ENCODE measurements around the gene TENM3. TPM values are rescaled to one million over a fixed set of nuclear protein-coding genes. Genes with fewer than 3 reads are reported as not detected.

The TENM3 gene
- total and polyA plus RNA-seq, 10 of the 15 experiments (the other 5 are each of a cell fraction or from before 2014, with no cell fraction given): 0.01 to 1.7 (median 0.08) TPM; not detected in 2

- ATAC-seq (no peak), FAIRE-seq (no peak), DNase-seq (ENCODE audit: low read depth, low spot score) (no peak)
- in situ Hi-C loops (cut with MboI): no loop called here
- RAD21 ChIA-PET (ENCODE audit: unreplicated experiment): no interaction called here
- no peak overlapping the region for H2AFZ ChIP-seq (ENCODE audit: control insufficient read depth, low read depth, low read length)
- H4K20me1 ChIP-seq (ENCODE audit: control insufficient read depth, insufficient read depth): no peaks in the 10 kb centered on the region
- no peak overlapping the region for H3K4me3 ChIP-seq
- no TSS peak for BruUV-seq (replicated peaks)
- WGBS (ENCODE audit: insufficient coverage, insufficient replicate concordance, low lambda C conversion rate, missing lambda C conversion rate): 2% methylated on average over 4 of the region's 4 CpGs
- no peaks in the 10 kb centered on the region for H3K9me3 ChIP-seq (replicated peaks; ENCODE audit: control insufficient read depth, insufficient read depth, low read length)
- no peaks in the 10 kb centered on the region for H3K36me3 ChIP-seq (ENCODE audit: control insufficient read depth in 2 of 2, insufficient read depth in 2 of 2, low read length in 1 of 2)
- SMC1A ChIA-PET (ENCODE audit: uncharacterized antibody, unreplicated experiment): no interaction called here
- no peak overlapping the region for H3K27ac ChIP-seq (ENCODE audit: control insufficient read depth, insufficient read depth)
- POLR2A ChIA-PET: no interaction called here
- H3K9ac ChIP-seq (ENCODE audit: control insufficient read depth, insufficient read depth, low read length): no peak overlapping the region
- intact Hi-C loops (cut with micrococcal nuclease; ENCODE audit: unreplicated experiment): no loop called here
- H3K4me2 ChIP-seq (ENCODE audit: control insufficient read depth, insufficient read depth): no peak overlapping the region
- TF ChIP-seq KAT2A (conservative IDR thresholded peaks at IDR 0.05; ENCODE audit: control insufficient read depth, low read depth, low read length) (no peak), ESRRA (IDR thresholded peaks at IDR 0.05; ENCODE audit: low read length) (no peak), TARDBP (IDR thresholded peaks at IDR 0.05; ENCODE audit: borderline replicate concordance) (no peak), LARP7 (IDR thresholded peaks at IDR 0.05) (no peak), MTA2 (IDR thresholded peaks at IDR 0.05; ENCODE audit: low read depth) (no peak), SPI1 (IDR thresholded peaks at IDR 0.05; ENCODE audit: borderline replicate concordance, insufficient read depth, low read depth, low read length) (no peak), MEF2A (IDR thresholded peaks at IDR 0.05; ENCODE audit: insufficient read depth, low read depth, low read length) (no peak), RBBP5 (conservative IDR thresholded peaks at IDR 0.05) (no peak), PRDM15 (CRISPR knock-in tag; IDR thresholded peaks at IDR 0.05) (no peak), HDAC2 (IDR thresholded peaks at IDR 0.05) (no peak), REST (IDR thresholded peaks at IDR 0.05; ENCODE audit: low read depth, low read length) (no peak), POLR2A (IDR thresholded peaks at IDR 0.05; ENCODE audit: low read depth, low read length) (no peak), FOXM1 (IDR thresholded peaks at IDR 0.05; ENCODE audit: low read depth, low read length) (no peak), ELK1 (IDR thresholded peaks at IDR 0.05; ENCODE audit: low read depth, low read length) (no peak), SIN3A (IDR thresholded peaks at IDR 0.05; ENCODE audit: low read depth, low read length) (no peak), NBN (IDR thresholded peaks at IDR 0.05) (no peak), YY1 (IDR thresholded peaks at IDR 0.05; ENCODE audit: low read depth, low read length) (no peak), SRF (IDR thresholded peaks at IDR 0.05; ENCODE audit: low read depth in 2 of 2, low read length in 2 of 2) (no peak)
- no peaks in the 10 kb centered on the region for H3K27me3 ChIP-seq (replicated peaks in 1 of 2; ENCODE audit: control insufficient read depth in 2 of 2, insufficient read depth in 2 of 2, low read length in 1 of 2)
- no peaks in the 10 kb centered on the region for H3K4me1 ChIP-seq (ENCODE audit: control insufficient read depth, insufficient read depth, low read length)
- H3K79me2 ChIP-seq (ENCODE audit: control insufficient read depth, insufficient read depth, low read length): no peaks in the 10 kb centered on the region
- CTCF ChIA-PET: no interaction called here
These were observed 49.4 kb downstream of the TENM3 start for GRCh38 chr4:182292612-182293011.

Measured in GM12878 (cell line).